Activated CD8-positive, alpha-beta memory T cell treated with anti-CD3 and anti-CD28 coated beads, Interleukin-2, amount 50 U/mL, for 48 hours (primary cell): ENCODE measurements around the gene PHAF1.

Source experiments
- DNase-seq: peaks from one replicate; pipeline ENCODE4 v3.0.0-alpha.2; 2020

The PHAF1 gene

GRCh38 chr16:67109407-67110135, at the start of gene PHAF1:
Gene PHAF1, plus strand, starts transcription at chr16:67109941. Its CDS starts 235 bp downstream, at chr16:67110176.
- DNase-seq: peak; percentile 99

DNA sequence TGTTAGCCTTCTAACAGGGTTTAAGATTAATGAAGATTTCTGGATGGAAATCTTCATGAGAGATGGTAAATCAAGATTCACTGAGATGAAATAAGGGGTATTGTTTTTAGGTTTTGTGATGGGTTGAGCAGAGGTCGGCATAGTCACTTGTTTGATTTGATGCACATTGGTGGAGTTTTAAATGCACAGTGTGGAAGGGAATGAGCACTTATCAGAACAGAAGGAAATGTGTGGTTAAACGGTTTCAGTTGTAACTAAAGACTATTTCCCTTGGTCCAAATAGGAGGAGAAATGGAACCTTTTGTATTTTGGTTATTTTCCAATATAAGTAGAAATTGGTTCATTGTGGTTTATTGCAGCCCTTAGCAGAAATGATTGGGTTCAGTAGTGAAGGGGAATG, 46.7 kb upstream of the PHAF1 start:
- no peak for DNase-seq

- no peak for DNase-seq
These were observed 41.5 kb upstream of the PHAF1 start for GRCh38 chr16:67068212-67068753.

DNA sequence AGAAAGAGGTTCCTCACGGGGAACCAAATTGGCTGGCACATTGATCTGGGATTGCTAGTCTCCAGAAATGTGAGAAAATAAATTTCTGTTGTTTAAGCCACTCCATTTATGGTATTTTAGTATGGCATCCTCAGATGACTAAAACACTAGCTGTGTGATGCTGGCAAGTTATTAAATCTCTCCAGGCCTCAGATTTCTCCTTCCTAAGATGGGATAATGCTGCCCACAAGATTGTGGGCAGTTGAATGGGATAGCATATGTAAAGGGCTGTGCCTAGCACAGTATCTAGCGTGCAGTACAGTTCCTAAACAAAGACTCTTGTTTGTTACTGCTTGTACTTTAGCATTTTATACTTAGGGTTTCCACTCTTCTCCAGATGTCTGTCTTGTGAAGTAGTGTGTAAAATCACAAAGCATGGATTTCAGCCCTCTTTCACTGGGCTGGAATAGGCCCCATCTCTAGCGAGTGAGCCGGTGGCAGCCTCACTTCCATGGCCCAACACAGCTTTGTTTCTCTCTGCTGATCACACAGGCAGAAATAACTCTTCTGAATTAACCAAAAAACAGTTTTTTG, 38.2 kb upstream of the PHAF1 start:
- no peak for DNase-seq

DNA sequence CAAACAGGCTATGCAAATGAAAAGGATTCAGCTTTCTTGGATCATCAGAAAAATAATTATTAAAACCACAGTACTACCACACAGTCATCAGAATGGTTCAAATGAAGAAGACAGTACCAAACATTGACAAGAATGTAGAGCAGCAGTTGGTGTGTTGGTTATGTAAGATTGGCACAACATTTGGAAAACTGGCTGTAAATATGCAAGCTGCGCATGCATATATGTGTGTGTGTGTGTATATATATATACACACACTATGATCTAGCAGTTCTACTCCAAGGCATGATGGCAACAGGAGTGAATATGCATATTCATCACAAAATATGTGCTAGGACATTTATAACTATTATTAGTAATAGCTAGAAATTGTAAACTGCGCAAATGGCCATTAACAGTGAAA, 34.4 kb upstream of the PHAF1 start:
- DNase-seq: no peak

DNA sequence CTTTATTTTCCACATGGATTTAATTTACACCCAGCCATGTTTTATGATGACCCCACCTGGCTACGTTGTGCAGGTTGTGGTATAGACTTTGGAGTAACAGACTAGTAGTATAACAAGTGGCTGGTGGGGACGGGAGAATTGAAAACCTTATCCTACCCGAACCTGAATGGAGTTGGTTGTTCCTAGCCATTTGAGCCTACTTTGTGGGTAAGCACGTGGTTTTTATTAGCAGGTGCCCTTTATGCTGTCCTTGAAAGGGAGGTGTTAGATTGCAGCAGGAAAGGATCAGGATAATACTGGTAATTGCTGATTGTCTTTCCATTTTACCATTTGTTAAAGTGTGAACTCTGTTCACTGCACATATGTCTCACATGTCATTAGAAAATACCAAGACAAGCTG, 31.9 kb upstream of the PHAF1 start:
- DNase-seq: no peak

- DNase-seq: no peak
These were observed 27.6 kb upstream of the PHAF1 start for GRCh38 chr16:67082100-67082499.

DNA sequence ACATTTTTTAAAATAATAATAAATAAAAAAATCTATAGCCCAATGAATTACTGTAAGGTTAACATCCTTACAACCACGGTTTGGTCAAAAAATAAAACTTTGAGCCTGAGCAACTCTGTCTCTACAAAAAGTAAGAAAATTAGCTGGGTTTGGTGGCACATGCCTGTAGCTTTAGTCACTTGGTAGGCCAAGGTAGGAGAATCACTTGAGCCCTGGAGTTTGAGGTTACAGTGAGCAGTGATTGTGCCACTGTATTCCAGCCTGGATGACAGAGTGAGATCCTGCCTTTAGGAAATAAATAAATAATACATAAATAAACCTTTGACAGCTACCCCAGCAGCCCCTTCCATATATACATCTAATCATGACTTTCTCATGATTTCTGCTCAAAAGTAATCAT, 26.9 kb upstream of the PHAF1 start:
- no peak for DNase-seq

DNA sequence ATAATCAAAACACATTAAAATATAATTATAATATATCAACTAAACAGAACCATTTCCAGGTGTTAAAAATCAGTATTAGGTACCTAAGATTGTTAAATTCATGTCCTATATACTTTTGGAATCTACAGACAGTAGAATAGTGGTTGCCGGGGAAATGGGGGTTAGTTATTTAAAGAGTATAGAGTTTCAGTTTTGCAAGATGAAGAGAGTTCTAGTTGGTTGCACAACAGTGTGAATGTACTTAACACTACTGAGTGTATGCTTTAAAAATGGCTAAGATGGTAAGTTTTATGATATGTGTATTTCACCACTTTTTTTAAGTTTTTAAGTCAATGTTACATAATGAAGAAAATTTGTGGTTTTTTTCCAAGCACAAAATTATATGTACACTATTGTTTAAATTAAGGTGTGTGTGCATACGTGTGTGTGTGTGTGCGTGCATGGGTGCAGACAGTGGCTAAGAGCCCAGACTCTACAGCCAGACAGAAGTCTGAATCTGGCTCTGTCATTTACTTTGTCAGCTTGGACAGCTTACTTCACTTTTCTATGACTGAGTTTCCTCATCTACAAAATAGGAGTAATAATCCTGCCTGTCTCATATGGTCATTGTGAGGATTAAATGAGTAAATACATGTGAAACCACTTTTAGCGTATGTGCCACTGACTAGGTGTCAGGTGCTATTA, 25.3 kb upstream of the PHAF1 start:
- DNase-seq: no peak

GRCh38 chr16:67086822-67087221, 22.9 kb upstream of the PHAF1 start:
- DNase-seq: no peak

DNA sequence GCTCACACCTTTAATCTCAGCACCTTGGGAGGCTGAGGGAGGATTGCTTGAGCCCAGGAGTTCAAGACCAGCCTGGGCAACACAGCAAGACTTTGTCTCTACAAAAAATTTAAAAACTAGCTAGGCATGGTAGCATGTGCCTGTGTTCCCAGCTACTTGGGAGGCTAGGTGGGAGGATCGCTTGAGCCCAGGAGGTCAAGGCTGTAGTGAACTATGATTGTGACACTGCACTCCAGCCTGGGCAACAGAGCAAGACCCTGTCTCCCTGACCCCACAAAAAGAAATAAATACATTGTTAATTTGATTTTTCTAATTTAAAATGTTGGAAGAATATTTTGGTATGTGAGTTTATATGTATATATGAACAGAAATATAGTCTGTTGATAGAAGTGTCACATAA, 22.4 kb upstream of the PHAF1 start:
- DNase-seq: no peak

GRCh38 chr16:67087803-67088202, 21.9 kb upstream of the PHAF1 start:
- no peak for DNase-seq

GRCh38 chr16:67088551-67088950, 21.2 kb upstream of the PHAF1 start:
- DNase-seq: no peak

DNA sequence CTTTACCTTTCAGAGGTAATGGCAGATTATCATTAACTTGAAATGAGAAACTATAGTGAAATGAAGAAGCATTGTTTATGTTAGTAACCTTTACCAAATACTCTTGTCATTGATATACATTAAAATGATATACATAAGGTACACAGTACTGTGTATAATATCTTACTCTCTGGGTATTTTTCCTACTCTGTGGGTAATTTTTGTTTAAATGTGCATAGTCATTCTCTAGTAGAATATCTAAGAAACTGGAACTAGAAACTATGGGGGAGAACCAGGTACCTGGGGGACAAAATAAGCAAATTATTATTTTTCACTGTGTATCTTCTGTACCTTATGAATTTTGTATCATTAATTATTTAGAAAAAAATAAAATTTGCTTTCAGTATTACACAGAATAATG, 20.6 kb upstream of the PHAF1 start:
- DNase-seq: no peak

DNA sequence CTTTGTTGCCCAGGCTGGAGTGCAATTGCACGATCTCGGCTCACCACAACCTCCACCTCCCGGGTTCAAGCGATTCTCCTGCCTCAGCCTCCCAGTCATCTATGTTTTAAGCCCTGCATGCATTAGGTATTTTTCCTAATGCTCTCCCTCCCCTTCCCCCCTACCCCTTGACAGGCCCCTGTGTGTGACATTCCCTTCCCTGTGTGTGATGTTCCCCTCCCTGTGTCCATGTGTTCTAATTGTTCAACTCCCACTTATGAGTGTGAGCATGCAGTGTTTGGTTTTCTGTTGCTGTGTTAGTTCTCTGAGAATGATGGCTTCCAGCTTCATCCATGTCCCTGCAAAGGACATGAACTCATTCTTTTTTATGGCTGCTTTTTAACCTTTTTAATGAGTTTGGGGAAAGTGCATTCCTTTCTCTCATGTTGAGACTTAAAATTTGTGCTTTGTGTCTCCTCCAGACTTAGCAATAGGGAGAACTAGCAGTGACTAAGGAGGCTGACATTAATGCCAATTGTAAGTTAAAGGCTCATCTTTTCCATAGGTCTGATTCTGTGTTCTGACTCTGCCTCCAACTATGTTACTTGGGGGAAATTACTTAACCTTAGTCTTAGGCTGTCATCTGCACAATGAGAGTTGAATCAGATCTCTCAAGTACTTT, 17.7 kb upstream of the PHAF1 start:
- DNase-seq: no peak

DNA sequence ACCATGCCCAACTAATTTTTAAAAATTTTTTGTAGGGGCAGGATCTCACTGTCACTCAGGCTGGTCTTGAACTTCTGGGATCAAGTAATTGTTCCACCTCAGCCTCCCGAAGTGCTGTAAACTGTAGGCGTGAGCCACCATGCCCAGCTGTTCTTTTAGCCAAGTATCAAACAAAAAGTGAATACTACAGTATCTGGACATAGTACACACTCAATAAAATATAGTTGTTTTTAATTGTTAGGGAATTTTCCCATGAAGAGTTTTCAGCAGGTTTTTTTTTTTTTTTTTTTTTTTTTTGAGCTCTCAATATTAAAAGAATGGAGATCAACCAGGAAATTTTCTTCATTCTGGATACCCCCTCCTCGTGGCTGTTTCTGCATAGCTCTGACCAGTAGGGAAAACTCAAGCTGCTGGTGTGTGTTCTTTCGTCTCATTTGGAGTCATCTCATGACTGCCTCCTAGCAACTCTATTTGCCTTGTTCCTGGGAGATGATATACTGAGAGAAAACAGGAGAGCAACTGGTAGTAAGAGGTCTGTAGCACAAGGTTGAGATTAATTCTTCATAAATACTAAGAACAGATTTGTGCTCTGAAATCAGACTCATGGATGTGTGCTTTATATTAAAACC, 16.5 kb upstream of the PHAF1 start:
- no peak for DNase-seq

GRCh38 chr16:67098599-67098998, 11.1 kb upstream of the PHAF1 start:
- DNase-seq: no peak

GRCh38 chr16:67100569-67101310, 9.0 kb upstream of the PHAF1 start:
- DNase-seq: no peak

DNA sequence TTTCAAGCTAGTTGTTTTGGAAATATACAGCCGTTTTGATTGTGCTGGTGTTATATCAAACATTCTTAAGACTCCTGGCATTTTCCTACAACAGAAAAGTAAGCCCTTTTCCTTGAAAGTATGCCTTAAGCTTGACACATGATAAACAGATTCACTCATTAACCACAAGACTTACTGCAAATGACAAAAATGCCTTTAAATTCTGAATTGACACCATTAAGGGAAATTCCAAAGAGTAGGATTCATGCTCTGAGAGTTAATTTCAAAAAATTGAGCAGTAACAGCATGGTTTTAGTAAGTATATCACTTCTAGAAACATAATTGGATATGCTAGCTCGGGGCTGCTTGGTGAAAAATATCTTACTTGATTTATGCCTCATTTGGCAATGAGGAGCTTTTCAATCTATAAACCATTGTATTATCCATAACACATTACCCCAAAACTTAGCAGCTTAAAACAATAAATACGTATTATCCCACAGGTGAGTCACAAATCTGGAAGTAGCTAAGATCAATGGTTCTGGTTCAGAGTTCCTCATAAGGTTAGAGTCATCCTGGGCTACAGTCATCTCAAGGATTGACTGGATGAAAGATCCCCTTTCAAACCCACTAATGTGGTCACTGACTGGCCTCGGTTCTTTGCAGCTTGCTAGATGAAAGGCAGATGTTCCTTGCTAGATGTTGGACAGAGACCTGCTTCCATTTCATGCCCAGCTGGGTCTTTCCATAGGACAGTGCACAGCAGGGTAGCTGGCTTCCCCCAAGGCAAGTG, 8.2 kb upstream of the PHAF1 start:
- DNase-seq: peak; percentile 54

DNA sequence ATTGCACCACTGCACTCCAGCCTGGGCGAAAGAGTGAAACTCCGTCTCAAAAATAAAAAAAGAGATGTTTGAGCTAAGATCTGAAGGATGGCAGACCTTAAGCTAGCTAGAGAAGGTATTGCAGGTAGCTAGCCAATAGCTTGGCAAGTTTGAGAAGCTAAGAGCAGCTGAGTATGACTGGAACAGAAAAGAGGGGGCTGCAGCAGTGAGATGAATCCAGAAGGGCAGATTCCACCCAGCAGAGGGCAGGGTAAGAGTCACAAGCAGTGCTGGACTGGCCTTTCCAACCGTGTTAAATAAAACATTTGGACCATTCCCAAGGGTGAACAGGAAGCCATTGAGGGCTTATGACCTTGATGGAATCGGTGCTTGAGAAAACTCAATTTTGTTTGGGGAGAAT, 5.7 kb upstream of the PHAF1 start:
- peak; percentile 47 for DNase-seq

GRCh38 chr16:67104845-67105244, 4.9 kb upstream of the PHAF1 start:
- DNase-seq: peak; percentile 28
